ENCODE results near the gene CYP2A13. TPM values are rescaled to one million over a fixed set of nuclear protein-coding genes. Genes with fewer than 3 reads are reported as not detected.
"Not testable (repeated sequence)": the region's sequence is repeated elsewhere in the genome, so short reads cannot be mapped to it uniquely, and the experiment has no call there.

The CYP2A13 gene
- total RNA-seq, 1 experiment from 2014 or later = not detected

DNA sequence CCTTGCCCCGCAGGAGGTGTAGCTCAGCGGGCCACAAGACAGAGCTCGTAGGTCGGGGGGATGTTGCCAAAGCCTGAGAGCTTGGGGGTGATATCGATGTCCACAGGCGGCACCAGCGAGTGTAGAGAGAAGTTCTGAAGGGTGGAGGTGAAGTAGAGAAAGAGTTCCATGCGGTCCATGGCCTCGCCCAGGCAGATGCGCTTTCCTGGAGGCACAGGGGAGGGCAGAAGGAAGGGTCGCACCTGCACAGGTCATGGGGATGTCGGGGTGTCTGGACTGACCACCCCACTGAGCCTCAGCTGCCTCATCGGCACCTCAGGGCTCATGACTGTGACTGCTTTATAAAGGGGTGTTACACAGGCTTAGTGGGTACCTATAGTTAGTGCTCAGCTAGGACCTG is 37.8 kb upstream of the CYP2A13 start:
- Histone ChIP-seq H3K9me3 (ENCODE audit: low read length) (no peaks in the 10 kb centered on the region), H3K4me3 (ENCODE audit: low read length) (no peak overlapping the region), H3K9ac (ENCODE audit: low read length) (no peak overlapping the region), H3K36me3 (ENCODE audit: low read depth, low read length) (no peaks in the 10 kb centered on the region), H3K9me2 (replicated peaks; ENCODE audit: low read length) (no peaks in the 10 kb centered on the region), H3F3A (ENCODE audit: low read length, unreplicated experiment) (no peaks in the 10 kb centered on the region), H3K27me3 (ENCODE audit: low read length) (no peaks in the 10 kb centered on the region), H3K4me2 (ENCODE audit: low read length) (no peak overlapping the region), H3K4me1 (ENCODE audit: insufficient read depth, low read length) (no peaks in the 10 kb centered on the region), H3K27ac (ENCODE audit: low read length) (no peak overlapping the region), H4K20me1 (ENCODE audit: low read length) (no peaks in the 10 kb centered on the region), H2AFZ (ENCODE audit: low read length) (no peak overlapping the region), H3K79me2 (ENCODE audit: low read length) (no peaks in the 10 kb centered on the region)
- CTCF ChIA-PET = no interaction called here
- no peak for TF ChIP-seq CTCF (conservative IDR thresholded peaks at IDR 0.05; ENCODE audit: low read depth, low read length)
- no peak for TF ChIP-seq EZH2phosphoT487 (IDR thresholded peaks at IDR 0.05; ENCODE audit: borderline replicate concordance, low read length)
- TF ChIP-seq EZH2 (IDR thresholded peaks at IDR 0.05; ENCODE audit: low read length, unreplicated experiment) = no peak
- intact Hi-C loops (cut with micrococcal nuclease) = no loop called here
- no TSS peak for BruUV-seq (replicated peaks)
- ATAC-seq (no peak), DNase-seq (no peak)
- POLR2A ChIA-PET (ENCODE audit: unreplicated experiment) = no interaction called here

DNA sequence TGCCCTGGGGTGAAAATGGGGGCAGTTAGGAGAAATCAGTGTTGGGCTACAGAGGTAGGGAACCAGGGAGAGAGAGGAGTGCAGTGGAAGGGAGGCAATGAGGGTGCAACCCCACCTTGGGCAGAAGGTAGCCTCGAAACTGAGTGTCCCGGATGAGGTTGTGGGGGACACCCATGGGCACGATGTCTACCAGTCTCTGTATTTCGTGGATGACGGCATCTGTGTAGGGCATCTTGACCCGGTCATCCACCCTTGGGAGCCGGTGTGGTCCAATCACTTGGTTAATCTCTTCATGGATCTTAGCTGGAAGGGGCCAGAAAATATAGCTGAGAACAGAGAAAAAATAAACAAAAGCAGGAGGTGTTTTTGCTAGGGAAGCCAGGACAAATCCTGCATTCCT is 36.1 kb upstream of the CYP2A13 start:
- CTCF ChIA-PET = not testable (repeated sequence)

GRCh38 chr19:41053331-41053730 is 34.9 kb upstream of the CYP2A13 start:
- H3K36me3 ChIP-seq (ENCODE audit: low read depth, low read length); CTCF ChIA-PET: not testable (repeated sequence)

More for the DNA sequence above, 36.1 kb upstream of the CYP2A13 start:
- H3F3A ChIP-seq (ENCODE audit: low read length, unreplicated experiment); H4K20me1 ChIP-seq (ENCODE audit: low read length); H3K9me3 ChIP-seq (ENCODE audit: low read length); H3K4me1 ChIP-seq (ENCODE audit: insufficient read depth, low read length); POLR2A ChIA-PET (ENCODE audit: unreplicated experiment); H2AFZ ChIP-seq (ENCODE audit: low read length); H3K9ac ChIP-seq (ENCODE audit: low read length); intact Hi-C loops (cut with micrococcal nuclease); H3K27ac ChIP-seq (ENCODE audit: low read length); DNase-seq; H3K4me3 ChIP-seq (ENCODE audit: low read length); H3K4me2 ChIP-seq (ENCODE audit: low read length); H3K27me3 ChIP-seq (ENCODE audit: low read length); H3K9me2 ChIP-seq (replicated peaks; ENCODE audit: low read length); H3K79me2 ChIP-seq (ENCODE audit: low read length); BruUV-seq (replicated peaks); H3K36me3 ChIP-seq (ENCODE audit: low read depth, low read length); ATAC-seq: not testable (repeated sequence)

DNA sequence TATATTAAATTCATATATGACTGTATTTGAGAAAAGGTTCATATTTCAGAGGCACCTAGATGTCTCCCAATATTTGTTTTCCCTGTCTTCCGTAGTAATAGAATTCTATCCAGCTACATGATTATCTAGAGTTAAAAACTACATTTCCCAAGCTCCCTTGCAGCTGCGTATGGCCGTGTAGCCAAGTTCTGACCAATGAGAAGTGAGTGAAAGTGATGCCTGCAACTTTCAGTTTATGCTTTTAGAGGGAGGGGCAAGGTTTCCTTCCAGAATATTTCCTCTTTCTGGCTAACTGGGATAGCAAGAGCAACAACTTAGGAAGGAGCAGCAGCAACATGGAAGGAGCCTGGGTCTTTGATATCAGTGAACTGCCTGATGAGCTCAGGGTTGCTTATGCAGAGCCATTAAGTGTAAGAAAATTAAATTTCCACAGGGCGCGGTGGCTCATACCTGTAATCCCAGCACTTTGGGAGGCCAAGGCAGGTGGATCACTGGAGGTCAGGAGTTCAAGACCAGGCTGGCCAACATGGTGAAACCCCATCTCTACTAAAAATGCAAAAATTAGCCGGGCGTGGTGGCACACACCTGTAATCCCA is 23.2 kb upstream of the CYP2A13 start:
- Histone ChIP-seq H4K20me1 (ENCODE audit: low read length) (no peaks in the 10 kb centered on the region), H3K9me3 (ENCODE audit: low read length) (no peaks in the 10 kb centered on the region), H3K27ac (ENCODE audit: low read length) (no peak overlapping the region), H3K9ac (ENCODE audit: low read length) (no peak overlapping the region), H3K4me3 (ENCODE audit: low read length) (no peak overlapping the region), H3F3A (ENCODE audit: low read length, unreplicated experiment) (no peaks in the 10 kb centered on the region), H3K9me2 (replicated peaks; ENCODE audit: low read length) (no peaks in the 10 kb centered on the region), H3K4me1 (ENCODE audit: insufficient read depth, low read length) (no peaks in the 10 kb centered on the region), H2AFZ (ENCODE audit: low read length) (no peak overlapping the region), H3K27me3 (ENCODE audit: low read length) (peaks cover 5% of the 10 kb centered on the region; the same call in 1 of the 2 replicates), H3K4me2 (ENCODE audit: low read length) (no peak overlapping the region), H3K79me2 (ENCODE audit: low read length) (no peaks in the 10 kb centered on the region), H3K36me3 (ENCODE audit: low read depth, low read length) (no peaks in the 10 kb centered on the region)
- no TSS peak for BruUV-seq (replicated peaks)
- no peak for TF ChIP-seq EZH2phosphoT487 (IDR thresholded peaks at IDR 0.05; ENCODE audit: borderline replicate concordance, low read length)
- no peak for TF ChIP-seq CTCF (conservative IDR thresholded peaks at IDR 0.05; ENCODE audit: low read depth, low read length)
- TF ChIP-seq EZH2 (IDR thresholded peaks at IDR 0.05; ENCODE audit: low read length, unreplicated experiment) = no peak
- ChIA-PET POLR2A (ENCODE audit: unreplicated experiment) (no interaction called here), CTCF (no interaction called here)
- intact Hi-C loops (cut with micrococcal nuclease) = no loop called here
- no peak for ATAC-seq
- DNase-seq = peak; percentile 4

More at GRCh38 chr19:41053331-41053730, 34.9 kb upstream of the CYP2A13 start:
- H3K27me3 ChIP-seq (ENCODE audit: low read length); H3K4me2 ChIP-seq (ENCODE audit: low read length); H3K4me1 ChIP-seq (ENCODE audit: insufficient read depth, low read length); H3K9me2 ChIP-seq (replicated peaks; ENCODE audit: low read length); H2AFZ ChIP-seq (ENCODE audit: low read length); intact Hi-C loops (cut with micrococcal nuclease); H3K27ac ChIP-seq (ENCODE audit: low read length); H3K79me2 ChIP-seq (ENCODE audit: low read length); ATAC-seq; H3K4me3 ChIP-seq (ENCODE audit: low read length); H3K9ac ChIP-seq (ENCODE audit: low read length); H3F3A ChIP-seq (ENCODE audit: low read length, unreplicated experiment); H3K9me3 ChIP-seq (ENCODE audit: low read length); BruUV-seq (replicated peaks); H4K20me1 ChIP-seq (ENCODE audit: low read length); POLR2A ChIA-PET (ENCODE audit: unreplicated experiment); DNase-seq: not testable (repeated sequence)
